ENCODE measurements around the gene LARP4.
"Not testable (repeated sequence)": the region's sequence is repeated elsewhere in the genome, so short reads cannot be mapped to it uniquely, and the experiment has no call there.

- TF ChIP-seq CTCF, POLR2A (IDR thresholded peaks at IDR 0.05): not testable (repeated sequence)
Measured at GRCh38 chr12:50388793-50389192, 11.9 kb upstream of the LARP4 start.

Measured in right lobe of liver (tissue), 4 donors.